OCI-LY7 (cell line): ENCODE measurements around the gene ZNRF2. TPM values are rescaled to one million over a fixed set of nuclear protein-coding genes. Genes with fewer than 3 reads are reported as not detected.

Experiments used
- BruUV-seq: library from RNA; stranded (reverse); fragments of 400-500 nt; replicated peaks from 2 replicates; lab custom pipeline; 2021; lab: Mats Ljungman, UMichigan
- CTCF ChIA-PET: fragments of 300-600 bp; sonication (Branson Sonifier 250); formaldehyde crosslinking; loops from one replicate; lab custom pipeline; 2022; ENCODE audit warnings: antibody characterized with exemption; ENCODE audit not compliant: unreplicated experiment; lab: Charles Lee
- POLR2A ChIA-PET: fragments of 300-600 bp; sonication (Branson Sonifier 250); formaldehyde crosslinking; loops from one replicate; lab custom pipeline; 2022; ENCODE audit warnings: antibody characterized with exemption; lab: Charles Lee
- DNase-seq: peaks from one replicate; pipeline ENCODE4 v3.0.0-alpha.2; 2015; ENCODE audit warnings: low spot score
- H2AFZ ChIP-seq: fragments of 200-600 bp; sonication (generic), shearing (Covaris generic); 2 replicates; pipeline ENCODE4 v1.6.1; 2014; ENCODE audit warnings: mild to moderate bottlenecking, antibody characterized with exemption, low read length, moderate library complexity
- H3K27ac ChIP-seq: fragments of 200-600 bp; sonication (generic); 2 replicates; pipeline ENCODE4 v1.5.1; 2014; ENCODE audit warnings: mixed run types, low read depth, mild to moderate bottlenecking, moderate library complexity, low read length, inconsistent platforms; ENCODE audit not compliant: poor library complexity, severe bottlenecking
- H3K36me3 ChIP-seq: fragments of 200-600 bp; sonication (generic); 2 replicates; pipeline ENCODE4 v1.6.1; 2014; ENCODE audit warnings: mild to moderate bottlenecking, antibody characterized with exemption, low read length, moderate library complexity, mixed read lengths; ENCODE audit not compliant: insufficient read depth
- H3K4me1 ChIP-seq: fragments of 200-600 bp; sonication (generic); 2 replicates; pipeline ENCODE4 v1.5.1; 2014; ENCODE audit warnings: mild to moderate bottlenecking, low read length; ENCODE audit not compliant: insufficient read depth, poor library complexity, severe bottlenecking
- H3K4me2 ChIP-seq: fragments of 200-600 bp; sonication (generic); 2 replicates; pipeline ENCODE4 v1.6.1; 2014; ENCODE audit warnings: mild to moderate bottlenecking, low read length
- H3K4me3 ChIP-seq: fragments of 200-600 bp; sonication (generic); 2 replicates; pipeline ENCODE4 v1.5.1; 2014; ENCODE audit warnings: mild to moderate bottlenecking, low read depth, low read length; ENCODE audit not compliant: poor library complexity, severe bottlenecking
- H3K79me2 ChIP-seq: fragments of 200-600 bp; sonication (generic); 2 replicates; pipeline ENCODE4 v1.6.1; 2016; ENCODE audit warnings: low read depth, mild to moderate bottlenecking, low read length, moderate library complexity, mixed read lengths; ENCODE audit not compliant: insufficient read depth
- H3K9me2 ChIP-seq: fragments of 200-600 bp; sonication (generic); 2 replicates; pipeline ENCODE4 v1.6.1; 2016; ENCODE audit warnings: mild to moderate bottlenecking, low read length, mixed read lengths; ENCODE audit not compliant: insufficient read depth
- H3K9me3 ChIP-seq: fragments of 200-600 bp; sonication (generic); 2 replicates; pipeline ENCODE4 v1.6.1; 2014; ENCODE audit warnings: mild to moderate bottlenecking, mixed run types, low read length, mixed read lengths
- H4K20me1 ChIP-seq: fragments of 200-600 bp; sonication (generic); 2 replicates; pipeline ENCODE4 v1.6.1; 2014; ENCODE audit warnings: mild to moderate bottlenecking, antibody characterized with exemption, low read length, moderate library complexity, mixed read lengths; ENCODE audit not compliant: insufficient read depth
- CTCF ChIP-seq: fragments of 200-600 bp; sonication (generic); conservative IDR thresholded peaks from 2 replicates; pipeline ENCODE4 v1.5.1; 2014; ENCODE audit warnings: mild to moderate bottlenecking, antibody characterized with exemption, low read length, moderate library complexity, mixed read lengths
- EZH2phosphoT487 ChIP-seq: fragments of 200-600 bp; sonication (generic); IDR thresholded peaks from 2 replicates; pipeline ENCODE4 v1.6.1; 2018; ENCODE audit warnings: low read depth, borderline replicate concordance, mild to moderate bottlenecking, mixed run types, antibody characterized with exemption, low read length, moderate library complexity, mixed read lengths
- intact Hi-C: fragments of 100-400 bp; cut with micrococcal nuclease; formaldehyde crosslinking; loops from one replicate; pipeline ENCODE4 v1.10.0; 2022; ENCODE audit not compliant: unreplicated experiment
- total RNA-seq, 2 experiments: library from RNA; depleted of rRNA in 1 of 2; stranded (reverse); fragments of >200 nt in 1 of 2; shearing (Covaris generic) in 1 of 2; gene quantifications; 2 replicates each; pipeline ENCODE4 v1.2.3, GENCODE V29; 2014 to 2022

The ZNRF2 gene
- total RNA-seq, 2 experiments from 2014 or later: 21.2 to 24.7 TPM

GRCh38 chr7:30266686-30267085, 17.7 kb upstream of the ZNRF2 start:
- Histone ChIP-seq H3K4me2 (peak overlapping the region; percentile 20; the same call in 1 of the 2 replicates), H4K20me1 (no peaks in the 10 kb centered on the region), H3K36me3 (no peaks in the 10 kb centered on the region), H3K79me2 (no peaks in the 10 kb centered on the region), H3K27ac (no peak overlapping the region), H2AFZ (no peak overlapping the region), H3K4me3 (no peak overlapping the region), H3K9me3 (no peaks in the 10 kb centered on the region), H3K9me2 (no peaks in the 10 kb centered on the region), H3K4me1 (peaks cover 9% of the 10 kb centered on the region)
- CTCF ChIA-PET: no interaction called here
- intact Hi-C loops: no loop called here
- POLR2A ChIA-PET: interaction anchor here (0.7 kb wide), 1 partner anchor 261 kb away, joined by 3 read pairs; no protein-coding TSS in a partner anchor
- DNase-seq: no peak
- no peak for TF ChIP-seq EZH2phosphoT487
- TF ChIP-seq CTCF: no peak
- BruUV-seq: no TSS peak

- no peak overlapping the region for H2AFZ ChIP-seq
- H4K20me1 ChIP-seq: no peaks in the 10 kb centered on the region
- DNase-seq: no peak
- ChIA-PET CTCF (interaction anchor here (0.6 kb wide), 1 partner anchor 296 kb away, joined by 3 read pairs; no protein-coding TSS in a partner anchor), POLR2A (interaction anchor here (0.6 to 2.0 kb wide), 6 partner anchors 10 to 143 kb away, joined by 3 to 10 read pairs (median 4); no protein-coding TSS in a partner anchor)
- H3K9me3 ChIP-seq: no peaks in the 10 kb centered on the region
- no peaks in the 10 kb centered on the region for H3K9me2 ChIP-seq
- H3K4me1 ChIP-seq: peaks cover 13% of the 10 kb centered on the region
- H3K4me3 ChIP-seq: no peak overlapping the region
- H3K27ac ChIP-seq: no peak overlapping the region
- no peaks in the 10 kb centered on the region for H3K79me2 ChIP-seq
- TF ChIP-seq EZH2phosphoT487 (no peak), CTCF (no peak)
- H3K4me2 ChIP-seq: no peak overlapping the region
- intact Hi-C loops: no loop called here
- no peaks in the 10 kb centered on the region for H3K36me3 ChIP-seq
- BruUV-seq: no TSS peak
Measured at GRCh38 chr7:30268586-30268985, 15.8 kb upstream of the ZNRF2 start.

DNA sequence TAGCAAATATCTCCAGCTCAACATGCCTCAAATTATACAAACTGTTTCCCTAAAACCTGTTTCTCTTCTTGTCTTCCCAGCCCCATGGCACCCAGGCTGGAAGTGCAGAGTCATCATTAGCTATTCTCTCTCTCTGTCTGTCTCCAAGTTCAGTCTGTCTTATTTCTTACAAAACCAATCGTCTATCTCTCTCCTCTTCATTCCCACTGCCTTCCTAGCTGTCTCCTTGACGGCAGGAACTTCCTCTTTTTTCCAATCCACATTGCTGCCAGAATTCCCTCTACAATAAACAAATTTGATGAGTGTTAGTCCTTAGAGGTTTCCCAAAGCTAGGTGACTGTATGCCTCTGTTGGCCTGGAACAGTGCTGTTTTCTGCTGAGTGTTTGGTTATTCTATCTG, 14.9 kb upstream of the ZNRF2 start:
- TF ChIP-seq CTCF (no peak), EZH2phosphoT487 (no peak)
- Histone ChIP-seq H3K9me2 (no peaks in the 10 kb centered on the region), H3K4me1 (peaks cover 22% of the 10 kb centered on the region), H2AFZ (no peak overlapping the region), H3K4me2 (no peak overlapping the region), H3K9me3 (no peaks in the 10 kb centered on the region), H3K4me3 (no peak overlapping the region), H3K36me3 (no peaks in the 10 kb centered on the region), H4K20me1 (no peaks in the 10 kb centered on the region), H3K79me2 (no peaks in the 10 kb centered on the region), H3K27ac (no peak overlapping the region)
- intact Hi-C loops: no loop called here
- ChIA-PET POLR2A (interaction anchor here (1.1 to 2.0 kb wide), 3 partner anchors 10 to 57 kb away, joined by 3 to 10 read pairs (median 3); no protein-coding TSS in a partner anchor), CTCF (no interaction called here)
- no TSS peak for BruUV-seq
- no peak for DNase-seq
